Measurements from ENCODE around the gene SNAI3. TPM values are rescaled to one million over a fixed set of nuclear protein-coding genes. Genes with fewer than 3 reads are reported as not detected.

The SNAI3 gene
- total RNA-seq, 1 donor, result not detected

DNA sequence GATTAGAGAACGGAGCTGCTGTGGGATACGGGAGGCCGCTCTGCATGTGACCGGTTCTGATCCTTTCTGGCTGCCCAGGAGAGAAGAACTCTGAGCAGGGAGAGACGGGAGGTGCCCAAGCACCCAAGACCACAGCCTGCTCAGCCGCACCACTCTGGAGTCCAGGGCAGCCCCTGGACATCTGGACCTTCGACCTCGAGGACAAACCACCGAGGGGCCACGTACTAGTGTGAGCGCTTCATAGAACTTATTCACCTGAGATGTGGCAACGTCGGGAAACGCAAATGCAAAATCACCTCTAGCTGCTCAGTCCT is 14.0 kb upstream of the SNAI3 start:
- TF ChIP-seq, protein P1, sequence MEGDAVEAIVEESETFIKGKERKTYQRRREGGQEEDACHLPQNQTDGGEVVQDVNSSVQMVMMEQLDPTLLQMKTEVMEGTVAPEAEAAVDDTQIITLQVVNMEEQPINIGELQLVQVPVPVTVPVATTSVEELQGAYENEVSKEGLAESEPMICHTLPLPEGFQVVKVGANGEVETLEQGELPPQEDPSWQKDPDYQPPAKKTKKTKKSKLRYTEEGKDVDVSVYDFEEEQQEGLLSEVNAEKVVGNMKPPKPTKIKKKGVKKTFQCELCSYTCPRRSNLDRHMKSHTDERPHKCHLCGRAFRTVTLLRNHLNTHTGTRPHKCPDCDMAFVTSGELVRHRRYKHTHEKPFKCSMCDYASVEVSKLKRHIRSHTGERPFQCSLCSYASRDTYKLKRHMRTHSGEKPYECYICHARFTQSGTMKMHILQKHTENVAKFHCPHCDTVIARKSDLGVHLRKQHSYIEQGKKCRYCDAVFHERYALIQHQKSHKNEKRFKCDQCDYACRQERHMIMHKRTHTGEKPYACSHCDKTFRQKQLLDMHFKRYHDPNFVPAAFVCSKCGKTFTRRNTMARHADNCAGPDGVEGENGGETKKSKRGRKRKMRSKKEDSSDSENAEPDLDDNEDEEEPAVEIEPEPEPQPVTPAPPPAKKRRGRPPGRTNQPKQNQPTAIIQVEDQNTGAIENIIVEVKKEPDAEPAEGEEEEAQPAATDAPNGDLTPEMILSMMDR (IDR thresholded peaks at IDR 0.05; ENCODE audit: insufficient read depth, low read length), result no peak
- no peak overlapping the region for H3K4me3 ChIP-seq (ENCODE audit: low read depth, low read length)
- no peak for DNase-seq (ENCODE audit: low read depth)

DNA sequence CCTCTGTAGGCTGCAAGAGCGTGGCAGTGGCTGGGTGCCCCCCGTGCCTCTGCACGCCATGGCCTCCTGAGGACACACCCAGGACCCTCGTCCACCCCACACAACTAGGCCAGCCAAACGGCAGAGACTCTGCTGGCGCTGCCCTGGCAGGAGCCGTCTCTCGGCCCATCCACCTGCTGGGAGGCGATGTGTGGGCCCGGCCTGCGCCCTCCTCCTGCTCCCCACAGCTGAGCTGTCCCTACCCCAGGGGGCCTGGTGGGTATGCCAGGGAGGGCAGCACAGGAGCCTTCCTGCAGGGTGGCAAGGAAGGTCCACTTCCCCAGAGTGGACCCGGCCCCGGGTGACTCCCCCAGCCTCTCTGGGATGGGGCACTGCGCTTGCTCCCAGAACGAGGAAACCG is 12.9 kb upstream of the SNAI3 start:
- no peak overlapping the region for H3K4me3 ChIP-seq (ENCODE audit: low read depth, low read length)
- no peak for DNase-seq (ENCODE audit: low read depth)
- TF ChIP-seq, protein P1 (IDR thresholded peaks at IDR 0.05; ENCODE audit: insufficient read depth, low read length), result no peak

DNA sequence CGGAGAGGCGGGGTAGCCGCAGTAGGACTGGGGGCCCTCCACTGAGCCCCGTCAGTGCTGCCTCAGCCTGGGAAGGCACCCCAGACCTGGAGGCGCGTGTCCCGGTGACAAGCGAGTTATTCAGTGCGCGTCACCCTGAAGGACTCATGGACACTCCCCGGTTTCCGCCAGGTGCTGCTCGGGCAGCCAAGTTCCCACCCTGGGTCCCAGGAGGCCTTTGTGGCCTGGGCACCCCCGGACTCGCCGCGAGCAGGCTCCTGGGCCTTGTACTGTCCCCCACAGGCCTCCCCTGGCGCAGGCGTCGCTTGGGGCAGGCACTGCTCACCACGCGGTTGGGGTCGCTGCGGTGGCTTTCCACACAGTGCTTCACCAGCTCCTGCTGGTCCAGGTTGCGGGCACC is 12.3 kb upstream of the SNAI3 start:
- no peak overlapping the region for H3K4me3 ChIP-seq (ENCODE audit: low read depth, low read length)
- TF ChIP-seq, protein P1 (IDR thresholded peaks at IDR 0.05; ENCODE audit: insufficient read depth, low read length), result no peak
- no peak for DNase-seq (ENCODE audit: low read depth)

DNA sequence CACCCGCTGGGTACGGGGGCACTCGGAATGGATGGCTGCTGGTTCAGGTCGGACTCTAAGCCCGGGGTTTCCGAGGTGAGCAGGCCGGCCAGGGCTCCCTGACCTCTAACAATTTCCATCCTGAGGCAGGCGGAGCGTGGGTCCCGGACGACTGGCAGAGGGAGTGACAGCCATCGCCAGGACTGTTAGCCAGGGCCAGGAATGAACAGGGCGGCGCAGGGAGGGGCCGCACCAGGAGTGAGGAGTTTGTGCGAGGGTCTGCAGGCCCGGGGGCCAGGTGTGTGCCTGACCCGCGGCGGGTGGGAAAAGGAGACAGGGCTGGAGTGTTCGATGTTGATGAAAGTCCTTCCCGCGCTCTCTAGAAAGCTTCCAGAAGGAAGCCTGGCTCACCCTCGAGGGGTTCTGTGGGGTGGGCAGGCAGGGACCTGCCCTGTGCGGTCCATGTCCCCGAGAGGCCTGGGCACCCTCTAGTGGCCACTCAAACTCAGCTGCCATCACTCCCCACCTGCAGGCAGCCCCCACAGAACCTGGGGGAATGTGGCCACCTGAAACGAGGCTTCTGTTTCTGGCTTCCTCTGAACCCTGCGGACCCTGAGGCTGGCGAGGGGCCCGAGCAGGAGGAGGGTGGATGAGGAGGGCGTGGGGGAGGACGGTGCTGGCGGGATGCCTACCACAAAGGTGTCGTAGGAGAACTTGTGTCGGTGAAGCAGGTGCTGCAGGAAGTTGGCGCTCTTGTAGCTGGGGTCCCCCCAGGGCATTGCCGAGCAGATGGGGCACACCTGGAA is 11.7 kb upstream of the SNAI3 start:
- no peak for DNase-seq (ENCODE audit: low read depth)
- no peak overlapping the region for H3K4me3 ChIP-seq (ENCODE audit: low read depth, low read length)
- TF ChIP-seq, protein P1 (IDR thresholded peaks at IDR 0.05; ENCODE audit: insufficient read depth, low read length), result no peak

DNA sequence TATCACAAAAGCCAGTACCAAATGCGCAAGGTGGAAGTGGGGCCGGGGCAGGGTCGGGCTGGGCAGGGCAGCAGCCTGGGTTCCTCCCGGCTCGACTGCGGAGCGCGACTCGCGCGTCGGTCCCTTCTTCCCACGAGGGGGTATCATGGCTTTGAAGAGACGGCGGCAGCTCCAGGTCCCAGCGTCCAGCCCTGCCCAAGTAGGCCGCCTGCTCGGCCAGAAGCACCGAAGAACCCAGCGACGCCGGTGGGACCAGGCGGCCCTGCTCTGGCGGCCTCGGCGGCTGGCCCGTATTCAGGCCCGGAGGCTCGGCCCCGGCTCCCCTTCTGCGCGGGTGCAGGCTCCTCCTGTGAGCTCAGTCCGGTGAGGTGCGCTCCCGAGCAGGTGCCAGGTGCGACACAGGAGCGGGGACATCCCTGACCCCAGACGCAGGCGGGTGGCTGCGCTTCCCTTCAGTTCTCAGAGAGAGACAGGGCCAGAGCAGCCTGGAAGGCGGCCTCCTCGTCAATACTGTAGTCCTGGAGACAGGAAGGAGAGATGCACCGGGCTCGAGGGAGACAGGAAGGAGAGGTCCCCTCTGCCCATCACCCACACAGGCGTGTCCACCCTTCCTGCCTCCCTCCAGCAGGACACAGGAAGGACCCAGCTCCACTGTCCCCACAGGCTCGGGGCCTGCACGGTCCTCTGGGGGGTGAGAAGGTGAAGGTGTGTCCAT is 11.0 kb upstream of the SNAI3 start:
- DNase-seq (ENCODE audit: low read depth), result no peak
- TF ChIP-seq, protein P1 (IDR thresholded peaks at IDR 0.05; ENCODE audit: insufficient read depth, low read length), result no peak
- no peak overlapping the region for H3K4me3 ChIP-seq (ENCODE audit: low read depth, low read length)

DNA sequence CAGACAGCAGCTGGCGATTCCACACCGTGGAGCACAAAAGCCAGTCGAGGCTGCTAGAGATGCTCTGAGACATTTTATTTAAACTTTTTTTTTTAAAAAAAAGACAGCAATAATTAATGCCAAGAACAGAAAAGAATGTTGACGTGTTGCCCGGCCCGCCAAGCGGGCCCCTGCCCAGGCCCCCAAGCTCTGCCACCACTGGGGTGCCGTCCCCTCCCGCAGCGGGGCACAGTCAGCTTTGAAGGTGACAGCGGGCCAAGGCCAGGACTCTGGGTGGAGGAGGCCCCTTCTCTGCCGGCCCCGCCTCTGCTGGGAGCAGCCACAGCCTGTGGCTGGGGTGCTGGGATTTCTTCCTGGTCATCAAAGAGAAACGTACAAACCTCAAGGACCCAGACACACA is 10.1 kb upstream of the SNAI3 start:
- TF ChIP-seq, protein P1 (IDR thresholded peaks at IDR 0.05; ENCODE audit: insufficient read depth, low read length), result no peak
- DNase-seq (ENCODE audit: low read depth), result no peak
- H3K4me3 ChIP-seq (ENCODE audit: low read depth, low read length), result no peak overlapping the region
